Left ventricle myocardium superior (tissue), 1 donor: ENCODE results near the gene ERVV-1. TPM values are rescaled to one million over a fixed set of nuclear protein-coding genes. Genes with fewer than 3 reads are reported as not detected.
"Not testable (repeated sequence)": the region's sequence is repeated elsewhere in the genome, so short reads cannot be mapped to it uniquely, and the experiment has no call there.

ENCODE experiments used
- ATAC-seq: fragments of 200-7000 bp; cut with Tn5 transposase; one replicate; pipeline ENCODE4 v1.9.1; 2020; ENCODE audit warnings: mild to moderate bottlenecking, moderate library complexity
- DNase-seq: peaks from one replicate; pipeline ENCODE4 v3.0.0-alpha.2; 2020
- intact Hi-C: fragments of 100-400 bp; cut with micrococcal nuclease; formaldehyde crosslinking; loops from one replicate; pipeline ENCODE4 v1.11.0; 2022
- total RNA-seq: library from RNA; stranded (reverse); fragmentation: NEBNext Ultra II Directional; extraction: Animal tissue kit (Norgen Biotek cat#: 25700); gene quantifications from one replicate; pipeline ENCODE4 v1.2.1, GENCODE V29; 2021
- donor health status: DM: no; HTN: yes; CAD: no; lungs with severe emphysema.

ERVV-1 gene
- total RNA-seq, 1 donor from 2014 or later: not detected

- DNase-seq: no peak
- ATAC-seq: no peak
- intact Hi-C loops: no loop called here
Observed at GRCh38 chr19:53012006-53012405, 1.7 kb upstream of the ERVV-1 start.

GRCh38 chr19:53015159-53015558 is 1.4 kb downstream of the ERVV-1 start:
- intact Hi-C loops: no loop called here
- DNase-seq: no peak
- ATAC-seq: no peak

- DNase-seq (no peak), ATAC-seq (no peak)
- intact Hi-C loops: no loop called here
Observed at GRCh38 chr19:53015730-53016129, 2.0 kb downstream of the ERVV-1 start.

DNA sequence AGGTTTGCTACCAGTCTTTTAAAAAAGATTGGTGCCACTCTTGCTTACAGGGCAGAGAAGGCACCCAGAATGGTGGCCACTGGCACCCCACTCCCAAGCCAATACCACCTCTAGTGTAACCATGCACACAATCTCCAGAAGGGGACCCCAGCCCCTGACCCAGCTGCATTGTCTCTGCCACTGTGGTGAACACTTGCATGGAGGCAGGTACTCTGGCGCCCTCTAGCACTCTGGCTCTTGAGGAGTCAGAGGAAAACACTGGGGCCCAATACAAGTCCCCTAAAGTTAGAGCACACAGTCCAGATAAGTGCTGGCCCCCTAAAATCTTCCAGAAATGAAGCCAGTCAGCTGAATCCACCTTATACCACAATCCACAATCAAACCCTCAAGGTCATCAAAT is 6.0 kb downstream of the ERVV-1 start:
- ATAC-seq: no peak
- intact Hi-C loops: no loop called here

DNA sequence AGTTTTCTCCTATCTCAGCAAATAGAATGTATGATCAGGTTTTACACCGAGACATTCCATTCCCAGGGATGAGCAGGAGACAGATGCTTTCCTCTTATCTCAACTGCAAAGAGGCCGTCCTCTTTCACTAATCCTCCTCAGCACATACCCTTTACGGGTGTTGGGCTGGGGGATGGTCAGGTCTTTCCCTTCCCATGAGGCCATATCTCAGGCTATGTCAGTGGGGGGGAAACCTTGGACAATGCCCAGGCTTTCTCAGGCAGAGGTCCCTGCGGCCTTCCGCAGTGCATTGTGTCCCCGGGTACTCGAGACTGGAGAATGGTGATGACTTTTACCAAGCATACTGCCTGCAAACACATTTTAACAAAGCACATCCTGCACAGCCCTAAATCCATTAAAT is 14.6 kb downstream of the ERVV-1 start:
- ATAC-seq, intact Hi-C loops, DNase-seq: not testable (repeated sequence)

More for the DNA sequence above, 6.0 kb downstream of the ERVV-1 start:
- no peak for DNase-seq

DNA sequence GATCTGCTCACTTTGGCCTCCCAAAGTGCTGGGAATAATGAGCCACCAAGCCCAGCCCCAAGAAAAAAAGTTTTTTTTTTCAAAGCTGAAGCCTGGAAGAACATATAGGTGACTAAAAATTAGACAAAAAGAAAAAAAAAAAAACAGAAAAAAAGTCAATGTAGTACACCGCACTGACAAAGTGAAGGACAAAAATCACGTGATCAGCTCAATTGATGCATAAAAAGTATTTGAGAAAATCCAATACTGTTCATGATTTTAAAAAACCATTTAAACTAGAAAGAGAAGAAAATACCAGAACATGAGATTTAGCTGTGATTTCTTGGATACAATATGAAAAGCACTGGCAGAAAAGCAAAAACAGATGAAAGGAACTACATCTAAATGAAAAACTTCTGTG is 20.3 kb downstream of the ERVV-1 start:
- ATAC-seq (no peak), DNase-seq (no peak)
- intact Hi-C loops: no loop called here

DNA sequence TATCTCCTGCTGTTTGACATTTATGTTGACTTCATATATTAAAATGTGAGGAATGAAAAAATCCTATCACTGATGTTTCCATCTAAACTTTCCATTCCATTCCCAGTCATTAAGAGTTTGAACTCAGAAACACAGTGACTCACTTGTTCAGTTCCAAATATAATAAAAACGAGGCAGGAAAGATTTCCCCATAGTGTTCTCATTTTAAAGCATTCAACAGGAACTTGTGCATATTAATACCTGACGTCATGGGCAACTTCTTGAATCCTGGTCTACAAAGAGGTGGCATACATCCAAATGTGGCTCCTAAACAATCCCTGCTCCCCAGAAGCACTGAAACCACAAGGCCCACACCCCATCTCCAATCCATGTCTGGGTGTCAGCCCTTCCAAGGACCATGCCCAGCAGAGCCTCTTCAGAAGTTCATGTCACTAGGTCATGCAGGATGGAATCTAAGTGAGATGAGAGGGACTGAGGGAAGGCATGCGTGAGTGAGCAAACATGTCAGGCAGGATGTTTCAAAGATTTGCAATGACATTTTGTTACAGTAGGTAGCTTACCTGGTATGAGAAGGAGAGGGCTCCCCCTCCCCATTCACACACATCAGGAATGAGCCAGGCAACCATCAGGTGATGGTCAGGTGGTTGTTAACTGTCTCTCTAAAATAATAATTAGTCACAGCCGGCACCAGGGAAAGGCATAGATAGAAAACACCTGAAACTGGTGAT is 21.4 kb downstream of the ERVV-1 start:
- DNase-seq (no peak), ATAC-seq (no peak)
- intact Hi-C loops: no loop called here

DNA sequence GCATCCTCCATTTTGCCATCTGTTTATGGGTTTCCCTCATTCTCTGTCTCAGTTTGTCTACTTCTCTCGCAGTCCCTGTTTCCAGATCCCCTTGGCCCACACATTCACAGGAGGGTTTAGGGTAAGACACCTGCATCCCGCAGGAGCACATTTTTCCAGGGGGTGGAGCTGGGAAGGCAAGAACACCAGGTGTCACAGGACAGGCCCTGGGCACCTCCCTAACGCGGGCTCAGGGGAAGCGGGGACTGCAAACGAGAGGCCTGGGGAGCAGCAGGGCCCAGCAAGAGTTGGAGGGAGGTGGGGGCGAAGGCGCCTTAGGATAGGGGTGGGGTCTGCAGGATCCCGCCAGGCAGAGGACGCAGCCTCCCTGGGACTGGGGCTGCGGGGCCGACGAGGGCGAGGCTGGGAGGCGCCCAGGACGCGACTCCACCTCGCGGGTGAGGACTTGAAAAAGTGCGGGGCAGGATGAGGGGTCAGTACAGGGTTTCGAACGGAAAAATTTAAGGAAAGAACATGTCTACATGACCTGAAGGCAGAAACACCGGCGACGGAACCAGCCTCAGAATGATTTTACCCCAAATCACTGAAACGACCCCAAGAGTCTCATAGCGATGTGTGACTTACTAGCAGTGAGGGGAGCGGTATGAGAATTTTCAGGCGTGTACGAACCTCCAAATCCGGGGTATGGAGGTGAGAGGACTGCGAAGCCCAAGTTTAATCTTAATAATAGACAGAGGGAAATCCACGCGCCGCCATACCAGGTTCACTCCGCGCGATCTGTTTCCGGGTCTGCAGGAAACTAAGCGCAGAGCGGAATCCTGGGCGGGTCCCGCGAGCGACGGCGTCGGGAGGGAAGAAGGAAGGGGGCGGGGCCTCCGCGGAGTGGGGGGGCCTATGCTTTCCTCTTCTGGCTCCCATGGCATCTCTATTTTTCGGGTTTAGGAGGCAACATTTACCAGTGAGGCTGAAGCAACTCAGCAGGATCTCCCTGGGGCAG is 23.7 kb downstream of the ERVV-1 start:
- intact Hi-C loops: no loop called here
- ATAC-seq: peak; percentile 90
- peak; percentile 63 for DNase-seq

DNA sequence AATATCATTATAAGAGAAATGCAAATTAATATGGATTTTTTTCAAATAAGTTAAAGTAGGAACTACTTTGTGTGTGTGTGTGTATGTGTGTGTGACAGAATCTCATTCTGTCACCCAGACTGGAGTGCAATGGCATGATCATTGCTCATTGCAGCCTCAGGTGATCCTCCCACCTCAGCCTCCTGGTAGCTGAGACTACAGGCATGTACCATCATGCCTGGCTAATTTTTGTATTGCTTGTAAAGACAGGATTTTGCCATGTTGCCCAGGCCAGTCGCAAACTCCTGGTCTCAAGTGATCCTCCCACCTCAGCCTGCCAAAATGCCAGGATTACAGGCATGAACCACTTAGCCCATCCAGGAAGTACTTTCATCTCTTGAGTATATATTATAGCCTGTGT is 27.6 kb downstream of the ERVV-1 start:
- ATAC-seq (no peak), DNase-seq (no peak)
- intact Hi-C loops: no loop called here

DNA sequence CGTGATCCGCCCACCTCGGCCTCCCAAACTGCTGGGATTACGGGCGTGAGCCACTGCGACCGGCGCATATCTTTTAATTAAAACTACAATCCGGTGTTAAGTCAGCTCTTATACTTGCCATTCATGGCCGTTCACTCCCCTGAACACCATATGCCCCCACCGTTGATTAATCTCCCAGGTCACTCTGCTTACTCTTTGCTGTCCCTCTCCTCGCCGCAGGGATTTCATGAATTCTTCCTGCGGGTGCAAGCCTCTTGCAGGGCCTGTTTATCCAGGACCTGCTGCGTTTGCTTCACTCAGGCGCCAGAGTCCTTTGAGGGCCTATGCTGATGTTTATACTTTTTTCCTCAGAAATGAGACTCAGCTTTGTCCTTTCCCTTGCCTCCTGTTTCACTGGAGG is 31.8 kb downstream of the ERVV-1 start:
- ATAC-seq: no peak
- no peak for DNase-seq
- intact Hi-C loops: no loop called here

DNA sequence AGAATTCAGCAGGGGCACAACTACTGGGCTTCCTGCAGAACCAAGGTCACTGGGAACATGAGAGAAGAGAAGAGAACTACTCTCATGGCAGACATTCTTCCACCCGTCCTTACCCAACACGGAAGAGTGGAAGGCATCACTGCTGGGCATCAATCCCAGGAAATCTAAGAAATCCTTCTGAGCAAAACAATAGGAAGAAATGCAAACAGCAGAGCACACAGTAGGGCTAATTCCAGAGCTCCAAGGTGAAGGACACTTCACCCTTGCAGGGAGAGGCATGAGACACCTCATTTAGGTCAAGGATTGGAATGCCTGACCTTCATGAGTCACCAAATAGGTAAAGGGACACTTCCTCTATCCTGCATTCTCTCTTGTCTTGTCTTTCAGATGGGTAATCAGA is 33.7 kb downstream of the ERVV-1 start:
- no peak for ATAC-seq

GRCh38 chr19:53055117-53055516 is 41.4 kb downstream of the ERVV-1 start:
- DNase-seq (no peak), ATAC-seq (no peak)
- intact Hi-C loops: no loop called here

More for the DNA sequence above, 33.7 kb downstream of the ERVV-1 start:
- intact Hi-C loops: no loop called here
- no peak for DNase-seq

DNA sequence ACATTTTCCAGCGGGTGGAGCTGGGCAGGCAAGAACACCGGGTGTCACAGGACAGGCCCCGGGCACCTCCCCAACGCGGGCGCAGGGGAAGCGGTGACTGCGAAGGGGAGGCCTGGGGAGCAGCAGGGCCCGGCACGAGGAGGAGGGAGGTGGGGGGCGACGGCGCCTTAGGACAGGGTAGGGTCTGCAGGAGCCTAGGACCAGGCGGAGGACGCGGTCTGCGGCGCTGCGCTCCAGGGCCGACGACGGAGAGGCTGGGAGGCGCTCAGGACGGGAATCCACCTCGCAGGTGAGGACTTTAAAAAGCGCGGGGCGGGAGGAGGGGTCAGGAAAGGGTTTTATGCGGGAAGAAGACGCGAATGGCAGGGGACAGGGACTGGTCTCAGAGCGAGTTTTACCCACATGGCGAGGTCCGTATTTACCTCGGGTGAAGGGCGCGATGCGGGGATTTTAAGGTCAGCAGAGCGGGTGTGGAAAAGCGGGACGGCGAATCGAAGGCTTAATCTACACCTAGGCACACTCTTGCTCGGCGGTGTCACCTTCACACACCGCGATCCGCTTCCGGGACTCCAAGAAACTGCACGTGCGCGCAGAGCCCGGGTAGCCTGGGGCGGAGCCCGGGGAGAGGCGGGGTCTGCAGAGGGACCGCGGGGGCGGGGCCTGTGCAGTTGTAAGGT is 44.3 kb downstream of the ERVV-1 start:
- DNase-seq: peak; percentile 74
- intact Hi-C loops: no loop called here
- peak; percentile 96 for ATAC-seq

Other genes with a start within 250 kb of the ERVV-1 start
- 2.0 TPM for gene ZNF600, start 227.1 kb upstream of the ERVV-1 start, total RNA-seq
- gene ZNF28, start 192.3 kb upstream of the ERVV-1 start, total RNA-seq: 9.2 TPM
- 8.1 TPM for gene ZNF468, start 156.3 kb upstream of the ERVV-1 start, total RNA-seq
- 9.3 TPM for gene ZNF320, start 116.3 kb upstream of the ERVV-1 start, total RNA-seq
- 1.4 TPM for gene ZNF888, start 90.5 kb upstream of the ERVV-1 start, total RNA-seq
- 4.4 TPM for gene ZNF816, start 51.0 kb upstream of the ERVV-1 start, total RNA-seq
- gene ERVV-2, start 30.8 kb downstream of the ERVV-1 start, total RNA-seq: not detected
- gene ZNF160, start 89.5 kb downstream of the ERVV-1 start, total RNA-seq: 19.2 TPM
- 23.9 TPM for gene ZNF415, start 119.0 kb downstream of the ERVV-1 start, total RNA-seq
- 6.6 TPM for gene ZNF347, start 145.1 kb downstream of the ERVV-1 start, total RNA-seq
- 0.64 TPM for gene ZNF665, start 179.4 kb downstream of the ERVV-1 start, total RNA-seq
- gene ZNF677, start 241.0 kb downstream of the ERVV-1 start, total RNA-seq: 22.9 TPM
- not detected for gene VN1R2, start 244.4 kb downstream of the ERVV-1 start, total RNA-seq